Measurements from ENCODE around the gene BAZ2B.
A peak's percentile ranks its signal among the peaks of the same experiment; 100 is the strongest.

BAZ2B gene

DNA sequence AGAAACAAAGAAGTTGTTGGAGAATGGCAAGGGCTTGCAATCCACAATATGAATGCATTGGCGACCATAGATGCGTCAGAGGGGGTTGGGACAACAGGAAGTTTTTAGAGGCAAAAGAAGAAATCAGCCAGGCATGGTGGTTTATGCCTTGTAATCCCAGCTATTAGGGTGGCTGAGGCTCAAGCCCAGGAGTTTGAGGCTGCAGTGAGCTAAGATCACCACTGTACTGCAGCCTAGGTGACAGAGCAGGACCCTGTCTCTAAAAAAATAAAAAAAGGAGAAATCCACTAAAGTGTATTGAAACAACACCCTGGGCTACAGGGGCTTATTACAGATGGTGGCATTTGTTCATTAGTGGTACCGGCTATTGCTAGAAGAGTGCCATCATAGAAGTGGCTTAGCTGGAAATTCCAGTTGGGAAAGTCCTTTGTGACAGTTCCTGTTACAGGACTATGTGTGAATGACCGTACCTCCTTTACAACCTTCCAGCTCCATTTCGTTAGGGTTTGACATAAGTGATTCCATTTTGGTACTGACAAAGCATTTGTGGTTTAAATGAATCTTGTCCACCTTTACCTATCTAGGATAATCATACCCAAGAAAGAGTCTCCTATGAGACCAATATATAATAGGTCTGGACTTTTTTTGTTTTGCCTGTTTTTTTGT is 319.2 kb downstream of the BAZ2B start:
- DNase-seq = no peak

DNA sequence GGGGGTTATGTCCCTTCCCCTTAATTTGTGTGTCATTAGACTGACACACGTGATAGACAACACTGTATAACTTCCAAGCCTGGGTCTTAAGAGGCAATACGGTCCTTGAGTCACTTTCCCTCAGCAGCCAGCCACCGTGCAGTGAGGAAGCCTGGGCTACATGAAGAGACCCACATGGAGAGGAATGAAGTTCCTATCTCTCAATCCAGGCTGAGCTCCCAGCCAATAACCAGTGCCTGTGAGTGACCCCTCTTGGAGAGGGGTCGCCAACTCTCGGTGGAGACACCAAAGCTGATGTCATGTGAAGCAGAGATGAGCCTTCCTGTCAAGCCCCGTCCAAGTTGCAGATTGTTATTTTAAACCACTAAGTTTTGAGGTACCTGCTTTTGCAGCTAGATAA is 324.2 kb downstream of the BAZ2B start:
- no peak for DNase-seq

DNA sequence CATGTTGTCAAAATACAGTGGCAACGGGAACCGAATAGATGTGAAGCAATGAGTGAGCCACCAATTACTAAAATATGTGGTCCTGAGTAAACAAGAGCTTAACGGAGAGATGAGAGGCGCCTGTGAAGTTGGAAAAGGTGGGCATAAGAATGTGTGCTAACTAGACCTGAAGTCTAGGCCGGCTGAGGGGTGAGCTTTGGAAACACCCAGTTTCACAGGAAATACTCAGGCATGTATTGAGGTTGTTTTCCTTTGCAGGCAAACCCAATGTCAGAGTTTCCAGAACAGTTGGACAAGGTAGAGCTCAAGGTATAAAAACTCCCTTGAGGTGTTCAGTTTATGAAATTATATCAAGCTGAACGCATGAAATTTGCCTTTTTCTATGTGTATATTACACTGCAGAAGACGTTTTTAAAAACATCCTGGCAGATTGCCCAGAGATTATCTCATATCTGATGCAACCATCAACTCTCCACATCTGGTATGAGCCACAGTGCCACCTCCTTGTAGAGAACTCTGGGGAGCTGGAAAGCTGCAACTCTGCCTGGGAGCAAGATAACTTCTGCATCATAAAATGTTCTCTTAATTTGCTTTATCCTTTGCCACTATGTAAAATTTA is 325.9 kb downstream of the BAZ2B start:
- peak; percentile 43 for DNase-seq

DNA sequence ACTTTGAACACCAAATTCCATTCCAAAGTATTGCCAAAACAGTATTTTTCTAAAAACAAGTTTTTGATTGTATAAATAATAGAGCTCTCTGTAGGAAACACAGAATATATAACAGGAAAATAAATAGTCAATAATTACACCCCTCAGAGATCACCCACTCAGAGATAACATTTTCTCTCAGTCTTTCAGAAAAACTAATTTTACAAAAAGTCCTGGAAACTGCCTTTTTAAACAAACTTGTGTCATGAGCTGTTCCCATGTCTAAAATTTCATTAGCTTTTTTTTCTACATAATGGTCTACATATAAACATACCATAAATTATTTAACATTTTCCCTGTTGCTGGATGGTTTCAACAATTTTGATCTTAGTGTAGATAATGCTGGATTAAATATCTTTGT is 328.6 kb downstream of the BAZ2B start:
- DNase-seq = no peak

DNA sequence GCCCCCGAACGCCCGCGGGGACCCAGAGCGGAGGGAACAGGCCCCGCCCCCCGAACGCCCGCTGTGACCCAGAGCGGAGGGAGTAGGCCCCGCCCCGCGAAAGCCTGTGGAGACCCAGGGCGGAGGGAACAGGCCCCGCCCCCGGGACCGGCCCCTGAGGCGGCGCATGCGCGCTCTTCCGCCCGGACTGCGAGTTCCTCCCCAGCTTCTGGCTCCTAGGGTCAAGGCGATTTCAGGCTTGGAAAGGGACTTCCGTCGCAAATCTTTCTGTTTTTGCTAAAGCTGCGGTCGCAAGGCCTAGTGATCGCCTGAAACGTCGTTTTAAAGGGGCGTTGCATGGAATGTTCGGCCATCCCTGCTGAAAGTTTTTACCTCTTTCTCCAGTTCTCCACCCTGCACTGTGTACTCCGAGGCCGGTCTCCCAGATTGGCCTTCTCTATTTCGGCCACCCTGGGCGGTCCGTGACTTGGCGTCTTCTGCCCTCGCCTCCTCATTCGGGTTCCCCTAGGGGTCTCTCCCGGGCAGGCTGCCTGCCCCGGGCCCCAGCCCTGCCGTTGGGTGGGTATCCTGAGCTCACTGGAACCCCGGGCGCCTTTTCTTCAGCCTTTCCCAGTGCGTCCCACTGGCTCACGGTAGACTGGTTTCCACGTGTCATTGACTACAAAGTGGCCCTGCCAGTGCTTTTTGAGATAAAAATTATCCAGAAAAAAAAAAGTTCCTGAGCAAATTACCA is 329.5 kb downstream of the BAZ2B start:
- DNase-seq = peak; percentile 98

DNA sequence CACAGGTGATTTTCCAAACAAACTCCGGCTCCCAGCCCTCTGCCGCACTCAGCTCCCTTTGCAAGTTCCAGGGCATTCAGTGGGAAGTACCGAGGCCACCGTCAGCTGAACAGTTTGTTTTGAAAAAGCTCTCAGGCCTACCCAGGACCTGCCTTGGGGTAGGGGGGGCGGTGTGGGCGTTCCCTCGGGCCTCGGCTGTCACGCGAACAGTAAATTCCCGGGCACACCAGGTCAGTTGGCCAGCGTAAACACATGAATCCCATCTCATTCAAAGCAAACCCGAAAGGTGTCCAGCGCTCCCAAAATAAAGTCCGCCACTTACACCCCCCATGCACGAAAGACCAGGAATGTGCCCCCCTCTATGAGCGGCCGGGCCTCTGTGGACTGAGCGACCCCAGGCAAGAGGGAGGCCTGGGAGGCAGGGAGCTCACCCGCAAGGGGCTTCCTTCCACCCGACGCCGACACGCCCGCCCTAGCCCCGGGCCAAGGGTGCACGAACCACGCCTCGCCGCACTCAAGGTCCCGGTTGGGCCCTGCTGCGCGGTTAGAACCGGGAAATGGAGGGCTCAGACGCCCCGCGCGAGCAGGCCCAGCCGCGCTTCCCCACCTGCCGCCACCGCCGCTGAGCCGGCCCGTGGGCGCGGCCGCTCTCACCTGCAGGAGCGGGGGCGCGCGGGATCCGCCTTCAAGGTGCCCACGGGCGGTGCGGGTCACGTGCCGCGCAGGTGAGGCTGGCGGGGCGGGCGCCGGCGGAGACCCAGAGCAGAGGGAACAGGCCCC is 330.2 kb downstream of the BAZ2B start, which contains the start of gene WDSUB1:
Gene WDSUB1, minus strand, starts transcription at position 775 of the 780 bp plus-strand sequence. CDS start 3,634 bp downstream, outside the sequence.
- DNase-seq = peak; percentile 23

DNA sequence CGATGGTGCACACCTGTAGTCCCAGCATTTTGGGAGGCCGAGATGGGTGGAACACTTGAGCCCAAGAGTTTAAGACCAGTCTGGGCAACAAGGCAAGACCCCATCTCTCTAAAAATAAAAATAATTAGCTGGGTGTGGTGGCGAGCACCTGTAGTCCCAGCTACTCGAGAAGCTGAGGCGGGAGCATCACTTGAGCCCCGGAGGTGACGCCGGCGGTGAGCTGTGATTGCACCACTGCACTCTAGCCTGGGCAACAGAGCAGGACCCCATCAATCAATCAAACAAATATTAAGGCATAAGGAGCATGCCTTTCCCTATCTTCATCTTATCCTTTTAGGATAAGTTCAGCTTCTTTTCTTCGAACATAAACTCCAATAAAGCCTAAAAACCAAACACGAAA is 330.9 kb downstream of the BAZ2B start:
- no peak for DNase-seq

DNA sequence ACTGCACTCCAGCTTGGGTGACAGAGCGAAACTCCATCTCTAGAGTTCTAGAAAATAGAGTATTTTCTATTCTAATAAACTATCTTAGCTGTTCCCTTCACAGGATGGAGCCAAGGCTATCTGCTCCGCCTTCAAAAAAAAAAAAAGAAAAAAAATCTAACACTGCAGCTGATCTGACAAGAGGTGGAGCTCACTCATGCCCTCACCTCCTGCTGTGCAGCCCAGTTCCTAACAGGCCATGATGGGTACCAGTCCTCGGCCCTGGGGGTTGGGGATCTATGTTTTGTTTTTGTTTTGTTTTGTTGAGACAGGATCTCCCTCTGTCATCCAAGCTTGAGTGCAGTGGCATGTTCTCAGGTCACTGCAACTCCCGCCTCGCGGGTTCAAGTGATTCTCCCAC is 332.8 kb downstream of the BAZ2B start:
- no peak for DNase-seq

DNA sequence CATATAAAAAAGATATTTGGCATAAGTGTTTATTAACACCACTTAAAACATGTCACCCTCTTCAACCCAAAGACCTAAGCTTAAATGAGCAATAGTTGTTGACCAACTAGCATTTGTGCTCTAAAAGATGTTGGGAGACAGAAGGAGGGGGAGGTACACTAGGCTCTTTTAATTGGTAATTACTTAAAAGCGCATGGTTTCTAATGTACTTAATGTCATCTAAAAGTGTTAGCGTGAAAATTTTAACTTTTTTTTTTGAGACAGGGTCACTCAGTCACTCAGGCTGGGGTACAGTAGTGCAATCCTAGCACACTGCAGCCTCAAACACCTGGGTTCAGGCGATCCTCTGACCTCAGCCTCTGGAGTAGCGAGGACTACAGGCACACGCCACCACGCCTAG is 335.3 kb downstream of the BAZ2B start:
- DNase-seq = no peak

DNA sequence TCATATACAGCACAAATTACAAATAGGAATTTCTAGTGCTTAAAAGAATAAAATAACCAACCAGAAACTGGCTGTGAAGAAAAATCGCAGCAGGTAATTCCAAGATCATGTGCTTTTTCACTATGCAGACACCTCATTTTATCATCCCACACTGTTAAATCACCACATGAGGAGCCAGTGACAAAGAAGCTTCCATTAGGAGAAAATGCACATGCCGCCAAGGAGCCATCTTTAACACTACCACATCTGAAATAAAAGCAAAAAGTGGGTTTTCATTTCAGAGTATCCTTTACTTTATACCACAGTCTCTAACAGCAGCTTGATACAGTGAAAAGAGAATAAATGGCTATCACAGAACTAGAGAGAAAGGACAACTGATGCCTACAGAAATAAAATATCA is 336.6 kb downstream of the BAZ2B start:
- DNase-seq = no peak

DNA sequence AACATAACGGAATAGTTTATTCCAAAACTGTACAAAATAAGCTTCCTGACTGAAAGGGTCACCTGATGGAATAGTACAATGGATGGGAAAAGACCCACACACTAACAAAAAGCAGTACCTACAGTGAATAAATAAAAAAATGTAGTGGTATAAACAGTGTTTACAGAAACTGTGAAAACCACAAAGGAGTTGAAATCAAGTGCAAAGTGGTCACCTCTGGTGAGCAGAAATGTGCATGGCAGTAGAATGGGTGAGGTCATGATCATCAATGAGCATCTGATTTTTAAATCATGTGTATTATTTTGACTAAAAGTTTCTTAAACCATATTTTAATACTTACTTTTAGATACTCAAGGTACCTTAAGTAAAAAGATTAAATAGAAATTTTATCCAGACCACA is 341.2 kb downstream of the BAZ2B start:
- DNase-seq = no peak

DNA sequence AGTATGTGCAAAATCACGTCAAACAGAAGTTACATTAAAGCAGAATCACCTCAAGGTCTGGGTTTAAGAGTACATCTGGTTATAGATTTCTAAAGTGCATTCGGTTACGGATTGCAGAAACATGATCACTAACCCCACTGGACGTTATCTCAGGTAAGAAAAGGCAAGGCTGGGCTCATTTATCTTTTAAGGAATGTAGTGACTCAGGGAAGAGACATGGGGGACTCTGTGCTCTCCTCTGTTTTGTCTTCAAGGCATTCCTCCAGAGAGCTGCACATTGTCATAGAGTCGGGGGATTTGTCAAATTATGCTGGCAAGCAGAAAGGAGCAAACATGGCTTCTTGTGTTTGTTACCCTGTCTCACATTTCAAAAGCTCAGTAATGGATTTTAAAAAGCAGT is 344.2 kb downstream of the BAZ2B start:
- DNase-seq = no peak

DNA sequence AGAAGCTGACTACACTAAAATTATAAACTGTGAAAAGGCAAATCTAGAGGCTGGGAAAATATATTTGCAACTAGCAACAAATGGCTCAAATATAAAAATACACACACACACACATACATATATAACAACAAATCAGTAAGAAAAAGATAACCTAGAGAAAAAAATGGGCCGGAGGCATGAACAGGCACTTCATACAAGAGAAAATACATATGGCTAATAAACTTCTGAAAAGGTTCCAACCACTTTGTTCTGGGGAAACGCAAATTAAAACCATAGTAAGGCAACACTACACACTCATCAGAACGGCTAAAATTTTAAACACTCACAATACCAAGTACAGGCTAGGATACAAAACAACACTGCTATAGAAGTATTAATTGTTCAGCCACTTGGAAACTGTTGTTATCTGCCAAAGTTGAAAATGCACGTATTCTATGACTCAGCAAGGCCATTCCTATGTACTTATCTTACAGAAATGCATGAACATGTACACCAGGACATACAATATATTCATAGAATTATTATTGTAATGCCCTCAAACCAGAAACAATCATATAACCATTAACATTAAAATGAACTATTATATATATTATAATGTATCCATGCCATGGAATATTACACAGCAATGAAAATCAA is 345.5 kb downstream of the BAZ2B start:
- no peak for DNase-seq

All from activated CD4-positive, alpha-beta T cell treated with anti-CD3 and anti-CD28 coated beads, Interleukin-2, Interleukin-6, amounts not matched to agents 100 ng/mL and 50 ng/mL, durations not matched to agents 16 hours and 8 hours (primary cell).